NCI-H1930 (cell line): ENCODE results near the gene GRIN3B.

Source experiments
- DNase-seq, 2 experiments: peaks; one replicate each; lab custom pipeline; 2025; lab: John Stamatoyannopoulos, UW

GRIN3B gene

GRCh38 chr19:964116-964520 is 36.1 kb upstream of the GRIN3B start:
- DNase-seq = no peak

GRCh38 chr19:964761-965694 is 35.2 kb upstream of the GRIN3B start:
- peak in 1 of 2 experiments; percentile 3 for DNase-seq

GRCh38 chr19:966485-967088 is 33.6 kb upstream of the GRIN3B start:
- no peak for DNase-seq

- no peak for DNase-seq
Measured at GRCh38 chr19:970695-971094, 29.5 kb upstream of the GRIN3B start.

GRCh38 chr19:971795-972194 is 28.4 kb upstream of the GRIN3B start:
- DNase-seq = no peak

GRCh38 chr19:972281-972680 is 27.9 kb upstream of the GRIN3B start:
- no peak for DNase-seq

GRCh38 chr19:973726-974563 is 26.3 kb upstream of the GRIN3B start:
- DNase-seq = no peak

GRCh38 chr19:974564-975257 is 25.5 kb upstream of the GRIN3B start:
- no peak for DNase-seq

- DNase-seq = no peak
Measured at GRCh38 chr19:976476-976875, 23.7 kb upstream of the GRIN3B start.

GRCh38 chr19:977058-977464 is 23.2 kb upstream of the GRIN3B start:
- DNase-seq = no peak

GRCh38 chr19:979318-979741 is 20.9 kb upstream of the GRIN3B start:
- no peak for DNase-seq

- DNase-seq = no peak
Measured at GRCh38 chr19:980133-980998, 19.9 kb upstream of the GRIN3B start.

- DNase-seq = peak; percentile 18 to 50
Measured at GRCh38 chr19:982567-983170, 17.6 kb upstream of the GRIN3B start.

- DNase-seq = peak; percentile 73 to 86
Measured at GRCh38 chr19:984165-984967, 15.9 kb upstream of the GRIN3B start, which contains the start of gene WDR18. Gene WDR18 (plus strand): TSS chr19:984345. CDS start chr19:984354, 9 bp downstream.

GRCh38 chr19:986083-986482 is 14.1 kb upstream of the GRIN3B start:
- DNase-seq = no peak

- no peak for DNase-seq
Measured at GRCh38 chr19:988081-988480, 12.1 kb upstream of the GRIN3B start.

- no peak for DNase-seq
Measured at GRCh38 chr19:988510-988909, 11.7 kb upstream of the GRIN3B start.

- no peak for DNase-seq
Measured at GRCh38 chr19:989381-990081, 10.7 kb upstream of the GRIN3B start.

- DNase-seq = no peak
Measured at GRCh38 chr19:990119-990571, 10.1 kb upstream of the GRIN3B start.
